Activated CD8-positive, alpha-beta memory T cell treated with anti-CD3 and anti-CD28 coated beads, Interleukin-2, amount 50 U/mL, for 24 hours (primary cell): ENCODE data around the gene PWWP2B.

Source experiments
- DNase-seq: peaks from one replicate; pipeline ENCODE4 v3.0.0-alpha.2; 2020; ENCODE audit errors: extremely low read depth

The PWWP2B gene

DNA sequence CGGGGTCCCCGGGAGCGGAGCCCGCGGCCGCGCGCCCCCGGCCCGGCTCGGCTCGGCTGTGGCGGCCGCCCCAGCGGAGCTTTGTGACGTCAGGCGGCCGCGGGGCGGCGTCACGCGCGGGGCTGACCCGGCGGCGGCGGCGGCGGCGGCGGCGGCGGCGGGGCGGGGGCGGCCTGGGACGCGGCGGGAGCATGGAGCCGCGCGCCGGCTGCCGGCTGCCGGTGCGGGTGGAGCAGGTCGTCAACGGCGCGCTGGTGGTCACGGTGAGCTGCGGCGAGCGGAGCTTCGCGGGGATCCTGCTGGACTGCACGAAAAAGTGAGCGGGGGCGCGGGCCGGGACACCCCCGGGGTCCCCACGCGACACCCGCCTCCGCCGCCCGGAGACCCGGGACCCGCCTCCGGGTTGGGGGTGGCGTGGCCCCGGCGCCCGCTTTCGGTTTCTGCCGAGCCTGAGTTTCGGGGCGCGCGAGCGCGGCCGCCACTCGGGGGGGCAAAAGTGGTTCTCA lies at the start of gene PWWP2B:
Gene PWWP2B, plus strand, starts transcription at position 165 of the 506 bp plus-strand sequence. Its CDS starts 27 bp downstream, at position 192.
- DNase-seq, result no peak

DNA sequence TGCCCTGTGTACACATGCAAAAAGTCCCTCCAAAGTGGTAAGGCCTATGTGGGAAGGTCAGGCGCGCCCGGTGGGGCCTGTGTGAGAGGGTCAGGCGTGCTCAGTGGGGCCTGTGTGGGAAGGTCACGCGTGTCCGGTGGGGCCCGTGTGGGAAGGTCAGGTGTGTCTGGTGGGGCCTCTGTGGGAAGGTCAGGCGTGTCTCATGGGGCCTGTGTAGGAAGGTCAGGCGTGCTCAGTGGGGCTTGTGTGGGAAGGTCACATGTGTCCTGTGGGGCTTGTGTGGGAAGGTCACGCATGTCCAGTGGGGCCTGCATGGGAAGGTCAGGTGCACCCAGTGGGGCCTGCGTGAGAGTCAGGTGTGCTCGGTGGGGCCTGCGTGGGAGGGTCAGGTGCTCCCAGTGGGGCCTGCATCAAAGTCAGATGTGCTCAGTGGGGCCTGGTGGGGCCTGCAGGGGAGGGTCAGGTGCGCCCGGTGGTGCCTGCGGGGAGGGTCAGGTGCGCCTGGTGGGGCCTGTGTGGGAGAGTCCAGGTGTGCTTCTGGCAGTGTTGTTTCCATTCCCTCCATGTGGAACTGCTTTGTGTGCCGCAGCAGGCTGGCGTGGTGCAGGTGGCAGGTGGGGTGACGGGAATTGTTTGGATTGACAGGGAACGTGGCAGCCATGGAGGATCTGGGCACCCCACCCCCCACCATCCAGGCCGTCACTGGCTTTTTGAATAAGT lies 49.6 kb upstream of the PWWP2B start:
- no peak for DNase-seq

DNA sequence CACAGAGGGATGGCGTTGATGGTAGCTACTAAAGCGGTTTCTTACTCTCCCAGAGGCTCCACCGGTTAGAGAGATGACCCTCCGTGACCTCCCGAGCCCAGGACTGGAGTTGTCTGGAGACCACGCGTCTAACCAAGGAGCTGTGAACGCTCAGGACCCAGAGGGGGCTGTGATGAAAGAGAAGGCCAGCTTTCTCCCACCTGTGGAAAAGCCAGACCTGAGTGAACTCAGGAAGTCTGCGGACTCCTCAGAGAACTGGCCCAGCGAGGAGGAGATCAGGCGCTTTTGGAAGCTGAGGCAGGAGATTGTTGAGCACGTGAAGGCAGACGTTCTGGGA lies 49.1 kb upstream of the PWWP2B start:
- DNase-seq, result no peak

DNA sequence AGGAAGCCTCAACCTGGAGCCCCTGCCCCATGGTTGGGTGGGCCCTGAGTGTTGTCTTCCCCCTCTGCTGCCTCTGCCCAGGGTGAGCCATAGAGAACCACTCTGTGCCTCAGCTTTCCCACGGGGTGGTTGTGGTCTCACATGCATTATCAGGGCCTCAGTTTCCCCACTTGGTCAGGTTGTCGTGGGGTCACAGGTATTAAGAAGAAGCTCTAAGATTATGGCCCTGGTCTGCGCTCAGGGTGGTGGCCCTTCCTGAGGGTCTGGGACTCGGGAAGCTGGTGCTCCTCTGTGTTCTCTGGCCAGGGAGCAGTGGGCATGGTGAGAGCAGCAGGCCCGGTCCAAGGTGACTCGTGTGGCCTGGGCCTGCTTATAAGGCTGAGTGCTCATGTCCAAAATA lies 47.2 kb upstream of the PWWP2B start:
- DNase-seq, result no peak

DNA sequence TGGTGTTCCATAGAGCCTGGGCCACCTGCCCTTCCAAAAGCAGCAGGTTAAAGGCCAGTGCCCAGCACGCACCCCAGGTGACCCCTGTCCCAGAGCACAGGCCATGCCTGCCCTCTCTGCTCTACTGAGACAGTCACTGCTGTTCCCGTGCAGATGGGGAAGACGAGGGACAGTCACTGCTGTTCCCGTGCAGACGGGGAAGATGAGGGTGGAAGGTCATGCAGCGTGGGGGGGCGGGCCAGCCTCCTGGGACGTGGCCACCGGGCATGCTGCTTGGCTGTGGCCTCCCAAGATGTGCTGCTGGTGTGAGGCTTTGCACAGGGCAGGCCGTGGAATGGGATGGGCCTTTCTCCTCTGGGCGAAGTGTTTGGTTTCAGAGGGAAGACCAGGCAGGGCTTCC lies 46.6 kb upstream of the PWWP2B start:
- DNase-seq, result no peak

DNA sequence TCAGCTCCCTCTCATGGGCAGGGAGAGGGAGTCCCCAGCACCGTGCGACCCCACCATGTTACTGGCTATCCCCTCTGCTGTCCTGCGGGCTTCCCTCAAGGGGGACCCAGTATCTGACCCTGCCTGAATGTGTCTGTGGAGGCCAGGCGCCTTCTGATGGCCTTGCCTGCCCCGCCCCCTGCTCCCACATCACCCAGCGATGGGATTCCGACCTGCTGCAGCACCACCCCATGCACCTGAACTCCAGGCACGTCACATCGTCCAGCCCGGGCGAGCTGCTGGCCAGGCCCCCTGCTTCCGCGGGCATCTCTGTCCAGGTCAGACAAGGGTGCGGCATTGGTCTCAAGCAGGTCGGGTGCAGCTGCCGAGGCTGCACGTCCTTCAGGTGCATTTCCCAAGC lies 46.1 kb upstream of the PWWP2B start:
- no peak for DNase-seq

DNA sequence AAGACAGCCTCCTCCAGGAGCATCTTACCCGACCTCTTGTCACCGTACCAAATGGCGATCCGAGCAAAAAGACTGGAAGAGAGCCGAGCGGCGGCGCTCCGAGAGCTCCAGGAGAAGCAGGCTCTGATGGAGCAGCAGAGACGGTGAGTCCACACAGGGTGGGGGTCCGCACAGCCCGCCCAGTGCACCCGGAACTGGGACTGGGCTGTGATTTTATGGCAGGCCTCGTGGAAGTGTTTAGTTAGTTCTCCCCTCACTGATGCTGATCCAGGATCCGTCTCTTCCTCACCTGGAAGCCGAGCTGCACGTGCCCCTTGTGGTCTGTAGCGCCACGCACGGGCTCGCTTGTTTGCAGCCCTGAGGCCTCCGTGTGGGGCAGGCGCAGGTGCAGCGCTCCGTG lies 45.4 kb upstream of the PWWP2B start:
- DNase-seq, result no peak

DNA sequence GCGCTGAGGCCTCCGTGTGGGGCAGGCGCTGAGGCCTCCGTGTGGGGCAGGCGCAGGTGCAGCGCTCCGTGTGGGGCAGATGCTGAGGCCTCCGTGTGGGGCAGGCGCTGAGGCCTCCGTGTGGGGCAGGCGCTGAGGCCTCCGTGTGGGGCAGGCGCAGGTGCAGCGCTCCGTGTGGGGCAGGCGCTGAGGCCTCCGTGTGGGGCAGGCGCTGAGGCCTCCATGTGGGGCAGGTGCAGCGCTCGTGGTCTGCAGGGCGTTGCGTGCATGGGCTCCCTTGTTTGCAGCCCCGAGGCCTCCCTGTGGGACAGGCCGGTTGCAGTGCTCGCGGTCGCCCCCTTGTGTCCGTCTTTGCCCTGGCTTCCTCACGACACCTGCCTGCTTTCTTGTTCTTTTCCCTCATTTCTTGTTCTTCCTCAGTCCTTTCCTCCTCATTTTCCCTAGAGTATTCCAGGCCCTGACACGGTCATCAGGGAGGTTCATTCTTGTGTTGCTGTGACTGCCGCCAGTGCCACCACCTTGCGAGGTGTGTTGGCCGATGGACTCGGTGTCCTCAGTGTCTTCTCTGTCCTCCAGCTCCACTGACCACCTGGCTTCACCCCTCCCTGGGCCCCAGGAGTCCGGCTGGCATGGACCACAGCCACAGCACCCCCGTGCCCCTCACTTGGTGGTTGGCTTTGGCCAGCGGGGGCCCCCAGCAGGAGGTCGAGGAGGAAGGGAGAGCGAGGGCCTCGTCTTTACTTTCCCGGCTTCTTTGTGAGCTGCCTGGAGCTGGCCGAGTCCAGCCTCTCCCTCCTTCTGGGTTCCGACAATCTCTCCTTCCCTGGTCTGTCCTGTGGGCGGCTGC lies 44.3 kb upstream of the PWWP2B start:
- DNase-seq, result peak; percentile 47

DNA sequence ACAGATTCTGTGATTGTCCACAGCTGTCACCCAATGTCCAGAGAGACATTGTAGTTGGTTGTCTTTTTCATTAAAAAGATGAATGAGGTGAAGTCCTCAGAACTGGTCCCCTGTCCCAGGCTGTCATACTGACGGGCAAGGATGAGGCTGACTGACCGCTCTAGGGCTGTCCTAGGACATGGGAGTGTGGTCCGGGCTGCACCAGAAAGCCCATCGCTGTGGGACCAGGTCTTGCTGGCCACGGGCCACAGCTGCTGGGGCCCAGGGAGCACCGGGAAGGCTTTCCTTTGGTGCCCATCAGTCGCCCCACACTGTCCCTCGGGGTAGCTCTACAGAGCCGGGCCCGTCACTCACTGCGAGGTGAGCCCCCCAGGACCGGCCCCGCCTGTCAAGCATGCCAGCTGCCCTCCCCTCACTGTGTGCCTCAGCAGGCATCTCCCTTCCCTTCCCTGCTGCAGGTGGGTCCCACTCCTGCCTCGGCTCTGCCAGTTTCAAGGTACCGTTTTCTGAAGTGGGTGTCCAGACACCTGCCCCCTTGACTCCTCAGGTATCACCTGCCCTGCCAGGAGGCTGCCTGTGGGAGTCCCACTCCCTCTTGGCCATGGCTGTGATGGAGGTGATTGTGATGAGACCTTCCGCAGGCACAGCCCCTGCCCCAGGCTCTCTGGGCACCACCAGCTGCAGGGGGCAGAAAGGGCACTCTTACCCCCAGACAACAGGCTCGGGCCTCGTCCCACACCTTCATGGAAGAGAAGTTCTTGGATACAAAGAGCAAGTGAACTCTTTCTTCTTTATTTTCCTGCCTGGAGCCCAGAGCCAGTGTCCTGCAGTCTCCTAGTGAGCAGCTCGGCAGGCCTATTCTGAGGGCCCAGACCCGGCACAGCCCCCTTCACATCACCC lies 43.3 kb upstream of the PWWP2B start:
- DNase-seq, result no peak

DNA sequence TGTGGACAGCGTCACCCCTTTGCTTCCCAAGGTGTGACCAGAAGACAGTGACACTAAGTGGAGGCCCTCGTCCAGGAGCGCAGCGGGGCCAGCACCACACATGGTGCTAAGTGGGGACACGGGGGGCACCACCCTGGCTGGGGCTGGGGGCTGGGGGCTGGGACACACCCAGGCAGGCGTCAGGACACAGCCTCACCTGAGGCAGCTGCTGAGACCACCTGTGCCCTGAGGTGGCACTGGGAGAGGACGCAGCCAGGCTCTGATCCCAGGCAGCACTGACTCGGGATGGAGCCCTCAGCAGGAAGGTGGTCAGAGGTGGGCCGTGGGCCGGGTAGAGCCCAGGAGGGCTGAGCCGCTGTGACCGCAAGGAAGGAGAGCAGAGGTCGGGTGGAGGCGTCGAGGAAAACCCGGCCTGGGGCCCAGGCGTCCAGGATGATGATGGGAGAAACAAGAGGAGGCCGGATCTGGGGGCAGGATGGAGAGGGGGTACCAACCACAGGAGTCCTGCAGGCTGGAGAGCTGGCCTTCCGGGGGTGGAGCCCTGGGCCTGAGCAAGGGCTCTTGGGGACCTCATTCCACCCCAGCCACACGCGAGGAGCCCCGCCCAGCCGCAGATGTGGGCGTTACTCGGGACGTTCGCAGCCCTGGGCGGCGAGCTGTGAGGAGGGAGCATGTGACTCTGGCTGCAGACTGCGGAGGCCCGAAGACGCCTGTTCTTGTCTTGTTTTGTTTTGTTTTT lies 42.5 kb upstream of the PWWP2B start:
- no peak for DNase-seq

DNA sequence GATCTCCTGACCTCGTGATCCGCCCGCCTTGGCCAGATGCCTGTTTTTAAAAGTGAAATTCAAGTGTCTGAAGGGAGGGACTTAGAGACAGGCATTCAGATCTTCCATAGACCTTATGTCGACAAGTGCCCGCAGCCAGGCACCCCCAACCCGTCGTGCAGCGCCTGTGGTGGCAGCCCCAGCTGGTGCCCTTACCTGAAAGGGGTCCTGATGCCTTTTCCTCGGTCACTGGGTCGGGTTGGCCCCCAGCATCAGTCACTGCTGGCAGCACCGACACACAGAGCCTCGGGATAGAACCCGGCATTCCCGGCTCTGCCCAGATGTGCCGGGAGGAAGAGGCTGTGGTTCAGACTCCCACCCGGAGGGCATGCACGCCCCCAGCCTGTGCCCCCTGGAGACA lies 41.7 kb upstream of the PWWP2B start:
- no peak for DNase-seq

DNA sequence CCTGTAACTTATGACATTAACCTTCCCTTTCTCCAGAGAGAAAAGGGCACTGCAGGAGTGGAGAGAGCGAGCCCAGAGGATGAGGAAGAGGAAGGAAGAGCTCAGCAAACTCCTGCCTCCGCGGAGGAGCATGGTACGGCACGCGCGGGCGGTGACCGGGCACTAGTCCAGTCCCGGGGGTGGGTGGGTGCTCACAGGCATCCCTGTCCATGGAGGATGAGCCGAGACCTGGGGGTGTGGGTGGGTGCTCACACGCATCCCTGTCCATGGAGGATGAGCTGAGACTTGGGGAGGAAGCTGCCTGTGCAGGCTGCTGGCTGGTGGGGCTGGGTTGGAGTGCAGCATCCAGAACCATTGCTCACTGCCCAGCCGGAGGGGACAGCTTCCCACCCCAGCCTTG lies 41.2 kb upstream of the PWWP2B start:
- no peak for DNase-seq

DNA sequence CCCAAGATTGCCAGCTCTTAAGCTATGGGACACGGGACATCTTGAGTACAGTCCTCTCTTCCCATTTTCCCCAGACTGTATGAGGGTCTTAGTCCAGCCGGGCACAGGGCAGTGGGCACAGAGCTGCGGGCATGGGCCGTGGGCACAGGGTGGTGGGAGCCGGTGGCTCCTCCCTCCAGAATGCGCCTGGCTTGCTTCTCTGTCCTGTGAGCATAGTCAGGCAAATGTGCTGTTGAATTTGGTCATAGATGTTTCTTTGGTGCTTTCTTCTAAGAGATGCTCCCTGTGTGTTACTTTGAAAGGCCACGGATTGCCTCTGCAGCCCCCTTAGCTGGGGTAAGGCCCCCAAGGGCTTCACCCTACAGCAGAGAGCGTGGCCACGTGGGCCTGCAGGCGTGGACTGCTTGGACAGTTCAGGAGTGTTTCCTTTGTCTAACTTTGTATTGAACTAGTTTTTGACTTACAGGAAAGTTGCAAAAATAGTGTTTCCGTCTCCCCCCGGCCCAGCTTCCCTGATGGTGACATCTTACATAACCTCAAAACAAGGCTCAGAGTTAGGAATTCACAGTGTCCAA lies 40.3 kb upstream of the PWWP2B start:
- no peak for DNase-seq

DNA sequence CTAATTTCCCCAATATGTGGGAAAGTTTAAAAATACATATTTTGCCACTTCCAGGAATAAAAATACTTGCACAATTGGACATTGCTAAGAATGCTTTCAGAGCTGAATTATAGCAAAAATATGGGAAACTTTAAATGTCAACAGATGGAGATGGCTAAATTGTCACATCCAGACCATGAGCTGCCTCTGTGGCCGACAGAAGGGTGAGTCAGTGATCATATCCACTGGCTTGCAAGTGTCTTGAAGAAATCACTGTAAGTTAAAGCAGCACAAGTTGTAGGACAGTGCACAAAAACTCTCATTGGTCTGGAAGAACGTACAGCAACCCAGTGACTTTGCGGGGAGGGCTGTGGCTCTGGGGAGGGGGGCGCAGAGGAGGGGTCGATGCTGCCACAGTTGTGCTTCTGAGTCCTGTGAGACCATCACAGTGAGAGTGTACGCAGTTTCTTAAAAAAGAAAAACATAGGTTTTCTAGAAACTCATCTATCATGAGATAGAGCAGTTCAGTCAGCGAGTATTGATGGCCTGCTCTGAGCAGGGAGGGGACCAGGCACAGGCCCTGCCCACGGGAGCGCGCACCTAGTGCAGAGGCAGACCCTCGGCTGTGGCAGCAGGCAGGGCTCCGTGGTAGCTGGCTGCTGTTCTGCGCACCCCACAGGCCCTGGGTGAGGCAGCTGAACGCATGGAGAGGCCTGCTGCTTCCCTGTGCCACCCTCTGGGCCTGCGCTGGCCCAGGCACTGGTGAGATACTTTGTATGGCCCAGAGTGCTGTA lies 39.5 kb upstream of the PWWP2B start:
- no peak for DNase-seq

DNA sequence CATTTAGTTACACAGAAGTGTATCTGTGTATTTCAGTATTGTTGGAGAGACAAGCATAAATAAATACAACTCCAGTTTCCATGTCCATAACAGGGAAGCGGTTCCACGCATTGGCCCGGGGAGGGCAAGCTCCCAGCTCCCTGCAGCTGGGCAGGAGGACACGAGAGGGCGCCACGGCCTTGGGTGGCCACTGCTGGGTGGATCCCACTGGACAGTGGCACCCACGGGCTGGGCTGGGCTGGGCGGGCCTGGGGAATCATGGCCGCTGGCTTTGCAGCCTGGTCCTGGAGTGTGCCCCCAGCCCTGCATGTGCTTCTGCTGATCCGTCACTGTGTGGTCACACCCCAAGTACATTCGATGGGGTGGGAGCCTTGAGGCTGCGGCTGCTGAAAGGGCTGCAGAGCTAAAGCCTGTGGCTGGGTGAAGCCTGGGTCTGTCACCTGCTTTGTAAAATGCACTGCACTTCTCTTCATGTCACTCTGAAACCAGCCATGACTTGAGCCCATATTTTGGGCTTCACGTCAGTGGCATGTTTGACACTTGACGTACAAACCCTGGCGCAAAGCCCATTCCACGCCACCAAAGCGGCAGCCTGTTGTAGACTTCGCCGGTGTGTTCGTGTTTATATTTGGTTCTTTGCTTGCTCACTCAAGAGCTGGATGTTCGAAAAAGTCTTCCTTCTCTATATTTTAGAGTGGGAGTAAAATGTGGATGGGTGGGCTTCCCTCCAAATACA lies 37.5 kb upstream of the PWWP2B start:
- DNase-seq, result no peak

DNA sequence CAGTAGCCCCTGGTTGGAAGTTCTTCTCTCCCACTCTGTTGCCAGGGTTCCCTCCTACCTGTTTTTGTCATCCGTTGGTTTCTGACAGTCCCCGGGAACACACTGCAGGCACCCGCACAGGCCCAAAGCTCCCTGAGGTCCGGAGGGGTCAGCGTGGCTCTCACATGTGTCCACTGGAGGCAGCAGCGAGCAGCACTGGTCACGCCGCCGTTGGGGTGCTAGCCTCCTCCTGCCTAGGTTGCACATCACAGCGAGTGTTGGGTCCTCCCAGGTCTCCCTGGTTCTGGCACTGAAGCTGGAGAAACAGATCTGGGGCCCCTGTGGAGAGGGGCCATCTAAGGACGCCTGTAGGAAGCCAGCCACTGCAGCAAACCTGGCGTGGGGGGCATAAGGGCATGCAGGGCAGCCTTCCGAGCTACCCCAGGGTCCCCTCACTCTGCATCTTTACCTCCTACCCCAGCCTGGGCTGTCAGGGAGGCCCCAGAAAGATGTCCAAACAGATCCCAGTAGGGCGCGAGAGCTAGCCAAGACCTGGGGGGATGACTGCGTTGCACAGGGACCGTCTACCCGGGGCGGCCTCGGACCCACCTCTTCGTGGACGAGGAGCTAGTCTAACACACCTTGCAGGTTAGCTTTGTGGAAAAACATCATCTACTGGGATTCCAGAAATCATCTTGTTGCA lies 36.1 kb upstream of the PWWP2B start:
- no peak for DNase-seq

DNA sequence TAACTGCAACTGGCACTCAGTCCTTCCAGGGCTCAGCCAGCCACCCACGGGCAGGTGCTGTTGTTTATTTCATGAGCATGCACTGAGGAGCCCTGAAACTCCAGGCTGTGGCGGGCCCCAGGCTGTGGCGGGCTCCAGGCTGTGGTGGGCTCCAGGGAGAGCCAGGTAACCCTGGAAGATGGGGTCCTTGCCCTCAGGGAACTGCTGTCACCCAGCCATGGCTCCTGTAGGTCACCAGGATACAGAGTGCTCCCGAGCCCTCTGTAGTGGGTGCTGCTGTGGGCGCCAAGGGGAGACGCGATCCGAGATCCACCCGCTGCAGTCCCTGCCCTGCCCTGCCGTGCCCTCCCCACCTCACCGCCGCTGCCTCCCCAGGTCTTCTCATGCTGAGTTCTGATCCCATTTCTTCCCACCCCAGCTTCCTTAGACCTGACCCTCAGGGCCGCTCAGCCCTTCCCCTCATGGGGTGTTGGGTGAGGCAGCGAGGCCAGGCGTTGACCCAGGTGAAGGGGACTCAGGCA lies 35.4 kb upstream of the PWWP2B start:
- DNase-seq, result no peak

DNA sequence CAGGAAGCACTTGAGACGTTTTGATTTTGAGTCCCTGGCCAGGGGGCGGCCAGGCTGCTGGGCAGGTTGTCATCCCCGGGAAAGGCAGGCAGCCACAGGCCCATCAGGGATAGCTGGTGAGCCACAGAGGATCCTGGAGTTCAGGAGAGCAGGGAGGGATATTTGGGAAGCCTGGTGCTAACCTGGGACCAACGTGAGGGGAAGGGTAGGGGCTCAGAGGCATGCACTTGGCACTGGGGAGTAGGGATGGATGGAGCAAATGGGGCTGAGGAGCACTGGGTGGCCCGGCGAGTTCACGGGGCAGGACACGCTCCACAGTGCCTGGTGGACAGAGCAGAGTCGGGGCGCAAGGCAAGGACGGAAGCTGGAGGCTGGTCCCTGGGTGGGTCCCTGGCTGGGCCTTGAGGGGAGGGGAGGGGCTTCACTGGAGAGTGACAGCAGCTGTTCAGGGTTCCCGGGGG lies 34.8 kb upstream of the PWWP2B start:
- DNase-seq, result no peak

DNA sequence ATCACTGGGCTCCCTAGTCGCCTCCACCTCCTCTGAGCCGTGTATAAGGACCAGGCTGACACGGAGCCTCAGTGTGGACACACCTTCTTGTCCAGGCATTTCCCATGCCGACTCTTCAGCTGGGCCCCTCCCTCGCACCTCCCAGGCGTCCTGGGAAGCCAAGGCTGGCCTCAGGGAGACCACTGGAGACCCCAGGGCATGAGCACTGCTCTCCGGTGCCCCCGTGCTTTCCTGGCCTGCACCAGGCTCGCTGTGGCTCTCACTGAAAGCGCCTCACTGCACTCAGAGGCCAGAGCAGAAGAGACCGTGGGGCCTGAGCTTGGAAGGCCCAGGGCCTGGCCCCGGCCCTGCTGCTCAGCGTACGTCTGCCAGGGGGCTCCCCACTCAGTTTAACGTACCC lies 33.6 kb upstream of the PWWP2B start:
- DNase-seq, result no peak
